Measurements from ENCODE around the gene TMEM164.
A peak's percentile ranks its signal among the peaks of the same experiment; 100 is the strongest.

Gene TMEM164

GRCh38 chrX:110004215-110004614, 1.3 kb downstream of the TMEM164 start:
- no peak for DNase-seq

- no peak for DNase-seq
Observed at GRCh38 chrX:110004731-110005369, 1.9 kb downstream of the TMEM164 start.

GRCh38 chrX:110006161-110006560, 3.2 kb downstream of the TMEM164 start:
- DNase-seq, result no peak

- DNase-seq, result no peak
Observed at GRCh38 chrX:110006821-110007375, 4.0 kb downstream of the TMEM164 start.

GRCh38 chrX:110008011-110008635, 5.2 kb downstream of the TMEM164 start:
- DNase-seq, result no peak

GRCh38 chrX:110012818-110013485, 10.0 kb downstream of the TMEM164 start:
- no peak for DNase-seq

GRCh38 chrX:110013968-110014367, 11.1 kb downstream of the TMEM164 start:
- no peak for DNase-seq

GRCh38 chrX:110015032-110015431, 12.1 kb downstream of the TMEM164 start:
- DNase-seq, result no peak

- DNase-seq, result no peak
Observed at GRCh38 chrX:110015915-110016314, 13.0 kb downstream of the TMEM164 start.

- no peak for DNase-seq
Observed at GRCh38 chrX:110020536-110020935, 17.6 kb downstream of the TMEM164 start.

GRCh38 chrX:110021258-110022022, 18.5 kb downstream of the TMEM164 start:
- no peak for DNase-seq

- no peak for DNase-seq
Observed at GRCh38 chrX:110022599-110023448, 19.9 kb downstream of the TMEM164 start.

GRCh38 chrX:110025395-110025794, 22.5 kb downstream of the TMEM164 start:
- DNase-seq, result no peak

GRCh38 chrX:110026099-110026844, 23.4 kb downstream of the TMEM164 start:
- DNase-seq, result no peak

- no peak for DNase-seq
Observed at GRCh38 chrX:110032534-110033147, 29.7 kb downstream of the TMEM164 start.

GRCh38 chrX:110034036-110034435, 31.1 kb downstream of the TMEM164 start:
- DNase-seq, result no peak

GRCh38 chrX:110036162-110037033, 33.5 kb downstream of the TMEM164 start:
- peak; percentile 77 for DNase-seq

GRCh38 chrX:110037178-110037577, 34.3 kb downstream of the TMEM164 start:
- DNase-seq, result no peak

- DNase-seq, result no peak
Observed at GRCh38 chrX:110038900-110039299, 36.0 kb downstream of the TMEM164 start.

- DNase-seq, result peak; percentile 16
Observed at GRCh38 chrX:110041980-110042379, 39.1 kb downstream of the TMEM164 start.

Data from hematopoietic multipotent progenitor cell treated with erythropoietin and hydrocortisone succinate and interleukin-3 and kit ligand, for 4 days (in vitro differentiated cells).